HG03442 (cell line): ENCODE results near the gene KRT8.

Experiments used
- ATAC-seq: cut with Tn5 transposase; IDR thresholded peaks from one replicate; pipeline ENCODE4 v1.9.1; 2021; ENCODE audit warnings: mild to moderate bottlenecking, moderate library complexity; ENCODE audit not compliant: unreplicated experiment

Gene KRT8

GRCh38 chr12:52925717-52926595 is 21.1 kb upstream of the KRT8 start:
- ATAC-seq = no peak

GRCh38 chr12:52924764-52925716 is 20.2 kb upstream of the KRT8 start:
- no peak for ATAC-seq

- no peak for ATAC-seq
Observed at GRCh38 chr12:52921488-52922165, 16.8 kb upstream of the KRT8 start.

GRCh38 chr12:52920937-52921336 is 16.1 kb upstream of the KRT8 start:
- no peak for ATAC-seq

GRCh38 chr12:52918784-52919183 is 13.9 kb upstream of the KRT8 start:
- no peak for ATAC-seq

GRCh38 chr12:52918351-52918750 is 13.5 kb upstream of the KRT8 start:
- ATAC-seq = no peak

GRCh38 chr12:52917800-52918199 is 12.9 kb upstream of the KRT8 start:
- no peak for ATAC-seq

GRCh38 chr12:52916216-52916615 is 11.3 kb upstream of the KRT8 start:
- ATAC-seq = no peak

GRCh38 chr12:52915637-52916036 is 10.8 kb upstream of the KRT8 start:
- ATAC-seq = no peak

GRCh38 chr12:52914576-52915121 is 9.8 kb upstream of the KRT8 start:
- ATAC-seq = no peak

- no peak for ATAC-seq
Observed at GRCh38 chr12:52913431-52913821, 8.6 kb upstream of the KRT8 start.

- no peak for ATAC-seq
Observed at GRCh38 chr12:52912711-52913430, 8.0 kb upstream of the KRT8 start.

GRCh38 chr12:52910248-52910883 is 5.5 kb upstream of the KRT8 start:
- no peak for ATAC-seq

GRCh38 chr12:52909796-52910195 is 4.9 kb upstream of the KRT8 start:
- no peak for ATAC-seq

GRCh38 chr12:52909331-52909730 is 4.5 kb upstream of the KRT8 start:
- ATAC-seq = no peak

- no peak for ATAC-seq
Observed at GRCh38 chr12:52907092-52907810, 2.4 kb upstream of the KRT8 start.

GRCh38 chr12:52906191-52906601 is 1.3 kb upstream of the KRT8 start:
- no peak for ATAC-seq

GRCh38 chr12:52903855-52904508 is 894 bp downstream of the KRT8 start:
- peak; percentile 51 for ATAC-seq
